Smooth muscle cell (in vitro differentiated cells): ENCODE data around the gene MTNR1B. TPM values are rescaled to one million over a fixed set of nuclear protein-coding genes. Genes with fewer than 3 reads are reported as not detected.

Source experiments
- DNase-seq: peaks from one replicate; lab custom pipeline; 2025; ENCODE audit not compliant: unreplicated experiment; lab: John Stamatoyannopoulos, UW
- H2AFZ ChIP-seq: fragments of 200-600 bp; sonication (generic); 2 replicates; pipeline ENCODE4 v1.6.0; 2016; ENCODE audit warnings: antibody characterized with exemption, low read depth, mild to moderate bottlenecking
- H3F3A ChIP-seq: fragments of 200-600 bp; sonication (generic); 2 replicates; pipeline ENCODE4 v1.6.0; 2017; ENCODE audit warnings: antibody characterized with exemption, low read depth
- H3K27ac ChIP-seq: fragments of 200-600 bp; sonication (generic); 2 replicates; pipeline ENCODE4 v1.5.1; 2016; ENCODE audit warnings: low read depth, mild to moderate bottlenecking
- H3K27me3 ChIP-seq: fragments of 200-600 bp; sonication (generic); 2 replicates; pipeline ENCODE4 v1.6.1; 2016; ENCODE audit warnings: low read depth, mild to moderate bottlenecking
- H3K36me3 ChIP-seq: fragments of 200-600 bp; sonication (generic); 2 replicates; pipeline ENCODE4 v1.5.1; 2016; ENCODE audit warnings: low read depth
- H3K4me1 ChIP-seq: fragments of 200-600 bp; sonication (generic); 2 replicates; pipeline ENCODE4 v1.5.1; 2016; ENCODE audit warnings: low read depth
- H3K4me2 ChIP-seq: fragments of 200-600 bp; sonication (generic); 2 replicates; pipeline ENCODE4 v1.6.0; 2016; ENCODE audit warnings: mild to moderate bottlenecking
- H3K4me3 ChIP-seq: fragments of 200-600 bp; sonication (generic); 2 replicates; pipeline ENCODE4 v1.5.1; 2016; ENCODE audit warnings: mild to moderate bottlenecking
- H3K79me2 ChIP-seq: fragments of 200-600 bp; sonication (generic); 2 replicates; pipeline ENCODE4 v1.6.0; 2016; ENCODE audit warnings: low read depth, mild to moderate bottlenecking
- H3K9ac ChIP-seq: fragments of 200-600 bp; sonication (generic); 2 replicates; pipeline ENCODE4 v1.6.0; 2016; ENCODE audit warnings: low read depth
- H3K9me3 ChIP-seq: fragments of 200-600 bp; sonication (generic); replicated peaks from 2 replicates; pipeline ENCODE4 v1.5.1; 2016; ENCODE audit warnings: low read depth
- H4K20me1 ChIP-seq: fragments of 200-600 bp; sonication (generic); 2 replicates; pipeline ENCODE4 v1.6.0; 2016; ENCODE audit warnings: low read depth
- WGBS: methylation state at CpG from one replicate; pipeline ENCODE4 v1.1.7; 2016; ENCODE audit warnings: low lambda C conversion rate; 5-methylcytosine and 5-hydroxymethylcytosine counted together
- polyA plus RNA-seq: library from polyadenylated mRNA; unstranded; fragments of >200 nt; fragmentation: Nextera tagmentation; extraction: Ambion mirVana; gene quantifications from 2 replicates; pipeline ENCODE4 v1.2.1, GENCODE V29; 2016
- total RNA-seq: library from RNA; depleted of rRNA; stranded (reverse); fragments of >200 nt; gene quantifications from 2 replicates; pipeline ENCODE4 v1.2.3, GENCODE V29; 2014
- TF ChIP-seq, protein P1 (sequence below): fragments of 200-600 bp; sonication (generic); IDR thresholded peaks from 2 replicates; pipeline ENCODE4 v1.5.1; 2017; ENCODE audit warnings: borderline replicate concordance, mild to moderate bottlenecking, antibody characterized with exemption; ENCODE audit not compliant: insufficient read depth, poor library complexity, severe bottlenecking

Gene MTNR1B
- total and polyA plus RNA-seq, 2 experiments from 2014 or later, result not detected

DNA sequence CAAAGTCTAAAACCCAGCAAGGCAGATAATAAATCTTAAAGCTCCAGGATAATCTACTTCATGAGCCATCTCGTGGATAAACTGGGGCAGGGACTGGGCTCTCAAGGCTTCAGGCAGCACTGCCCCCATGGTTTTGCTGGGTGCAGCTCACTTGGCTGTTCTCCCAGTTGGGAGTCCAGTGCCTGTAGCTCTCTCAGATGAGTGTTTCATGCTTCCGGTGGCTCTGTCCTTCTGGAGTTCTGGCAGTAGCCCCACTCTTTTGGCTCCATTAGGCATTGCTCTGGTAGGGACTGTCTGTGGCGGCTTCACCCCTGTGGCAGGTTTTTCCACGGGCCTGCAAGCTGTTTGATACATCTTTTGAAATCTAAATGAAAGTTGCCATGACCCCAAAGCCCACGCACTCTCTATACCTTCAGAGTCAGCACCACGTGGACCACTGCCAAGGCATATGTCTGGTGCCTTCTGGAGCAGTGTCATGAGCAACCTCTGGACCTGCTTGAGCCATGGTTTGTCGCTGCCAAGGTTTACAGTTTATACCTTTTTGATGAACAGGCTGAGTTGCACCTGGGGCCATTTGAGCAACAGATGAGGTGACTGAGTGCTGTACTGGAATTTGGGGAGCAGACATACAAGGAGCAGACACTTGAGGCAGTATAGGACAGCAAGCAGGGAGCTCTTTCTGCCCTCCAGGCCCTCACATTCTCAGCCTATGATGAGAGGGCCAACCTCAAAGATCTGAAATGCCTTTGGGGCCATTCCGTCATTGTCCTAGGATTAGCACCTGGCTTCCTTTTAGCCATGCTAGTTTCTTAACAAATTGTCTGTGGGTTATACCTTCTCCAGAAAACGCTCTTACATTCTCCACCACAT, 48.6 kb downstream of the MTNR1B start:
- Histone ChIP-seq H2AFZ (no peak overlapping the region), H3K27ac (peak overlapping the region; percentile 97)

DNA sequence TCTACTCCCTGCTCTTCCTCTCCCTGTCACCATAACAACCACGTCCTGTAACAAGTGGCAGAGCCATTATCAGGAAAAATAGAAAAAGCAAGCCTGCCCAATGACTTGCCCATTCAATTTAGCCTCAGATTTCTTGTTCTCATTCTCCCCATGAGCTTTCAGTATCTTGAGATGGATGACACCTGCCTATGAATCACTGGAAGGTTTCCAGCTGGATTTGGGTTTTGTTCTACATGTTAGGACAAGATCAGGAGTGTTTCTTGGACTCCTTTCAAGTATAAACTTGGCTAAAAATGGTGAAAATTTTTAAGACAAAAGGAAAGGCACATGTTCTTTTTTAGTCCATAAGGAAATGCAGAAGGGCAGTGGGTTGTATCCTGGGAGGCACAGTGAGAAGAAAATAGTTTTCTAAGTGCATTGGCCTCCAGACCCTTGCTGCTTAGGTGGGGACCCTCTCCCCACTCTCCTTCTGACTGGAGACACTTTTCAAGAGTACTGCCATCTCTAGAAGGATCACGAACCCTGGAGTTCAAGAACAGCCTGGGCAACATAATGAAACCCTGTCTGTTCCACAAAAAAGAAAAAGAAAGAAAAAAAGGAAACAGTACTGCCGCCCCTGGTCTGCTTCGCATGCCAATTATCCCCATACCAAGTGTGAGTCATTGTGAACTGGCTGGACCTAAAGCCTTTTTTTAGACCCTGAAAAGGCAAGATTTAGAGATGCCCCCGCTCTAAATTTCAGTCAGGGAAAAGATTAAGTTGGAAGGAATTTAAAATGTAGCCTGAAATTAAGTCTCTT, 51.0 kb downstream of the MTNR1B start:
- Histone ChIP-seq H3F3A (peaks cover 6% of the 10 kb centered on the region), H3K9me3 (no peaks in the 10 kb centered on the region), H3K36me3 (no peaks in the 10 kb centered on the region), H3K27me3 (no peaks in the 10 kb centered on the region), H4K20me1 (no peaks in the 10 kb centered on the region), H3K4me1 (peaks cover 12% of the 10 kb centered on the region), H3K4me2 (peak overlapping the region; percentile 75), H2AFZ (no peak overlapping the region), H3K9ac (peak overlapping the region; percentile 90), H3K4me3 (peak overlapping the region; percentile 10), H3K27ac (peak overlapping the region; percentile 97), H3K79me2 (no peaks in the 10 kb centered on the region)
- no peak for DNase-seq
- WGBS, result 14% methylated on average over 5 of the region's 5 CpGs
- TF ChIP-seq, protein P1, sequence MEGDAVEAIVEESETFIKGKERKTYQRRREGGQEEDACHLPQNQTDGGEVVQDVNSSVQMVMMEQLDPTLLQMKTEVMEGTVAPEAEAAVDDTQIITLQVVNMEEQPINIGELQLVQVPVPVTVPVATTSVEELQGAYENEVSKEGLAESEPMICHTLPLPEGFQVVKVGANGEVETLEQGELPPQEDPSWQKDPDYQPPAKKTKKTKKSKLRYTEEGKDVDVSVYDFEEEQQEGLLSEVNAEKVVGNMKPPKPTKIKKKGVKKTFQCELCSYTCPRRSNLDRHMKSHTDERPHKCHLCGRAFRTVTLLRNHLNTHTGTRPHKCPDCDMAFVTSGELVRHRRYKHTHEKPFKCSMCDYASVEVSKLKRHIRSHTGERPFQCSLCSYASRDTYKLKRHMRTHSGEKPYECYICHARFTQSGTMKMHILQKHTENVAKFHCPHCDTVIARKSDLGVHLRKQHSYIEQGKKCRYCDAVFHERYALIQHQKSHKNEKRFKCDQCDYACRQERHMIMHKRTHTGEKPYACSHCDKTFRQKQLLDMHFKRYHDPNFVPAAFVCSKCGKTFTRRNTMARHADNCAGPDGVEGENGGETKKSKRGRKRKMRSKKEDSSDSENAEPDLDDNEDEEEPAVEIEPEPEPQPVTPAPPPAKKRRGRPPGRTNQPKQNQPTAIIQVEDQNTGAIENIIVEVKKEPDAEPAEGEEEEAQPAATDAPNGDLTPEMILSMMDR, result no peak

More for the DNA sequence above, 48.6 kb downstream of the MTNR1B start:
- TF ChIP-seq, protein P1, result peak; percentile 17
- Histone ChIP-seq H3K36me3 (no peaks in the 10 kb centered on the region), H3K4me3 (no peak overlapping the region), H3K9me3 (no peaks in the 10 kb centered on the region), H3F3A (peaks cover 6% of the 10 kb centered on the region), H3K4me1 (peaks cover 12% of the 10 kb centered on the region), H3K27me3 (no peaks in the 10 kb centered on the region), H3K4me2 (no peak overlapping the region), H4K20me1 (no peaks in the 10 kb centered on the region), H3K79me2 (no peaks in the 10 kb centered on the region), H3K9ac (no peak overlapping the region)
- 86% methylated on average over 9 of the region's 9 CpGs for WGBS
- DNase-seq, result no peak

- TF ChIP-seq, protein P1, result no peak
- H3K4me3 ChIP-seq, result no peak overlapping the region
- H3K27me3 ChIP-seq, result no peaks in the 10 kb centered on the region
- DNase-seq, result no peak
- no peak overlapping the region for H2AFZ ChIP-seq
- H3K79me2 ChIP-seq, result no peaks in the 10 kb centered on the region
- H3K9me3 ChIP-seq, result no peaks in the 10 kb centered on the region
- 79% methylated on average over 1 of the region's 1 CpG for WGBS
- no peaks in the 10 kb centered on the region for H3K36me3 ChIP-seq
- H3K4me1 ChIP-seq, result peaks cover 12% of the 10 kb centered on the region
- no peak overlapping the region for H3K9ac ChIP-seq
- H4K20me1 ChIP-seq, result no peaks in the 10 kb centered on the region
- H3F3A ChIP-seq, result peaks cover 6% of the 10 kb centered on the region
- H3K27ac ChIP-seq, result no peak overlapping the region
- no peak overlapping the region for H3K4me2 ChIP-seq
Measured at GRCh38 chr11:93024369-93024768, 54.9 kb downstream of the MTNR1B start.
